Psoas muscle (tissue), 8 donors: Measurements from ENCODE around the gene ZNF780A. TPM values are rescaled to one million over a fixed set of nuclear protein-coding genes. Genes with fewer than 3 reads are reported as not detected.
"Not testable (repeated sequence)": the region's sequence is repeated elsewhere in the genome, so short reads cannot be mapped to it uniquely, and the experiment has no call there.

Experiments
- ATAC-seq, 4 donors: fragments of 200-7000 bp; cut with Tn5 transposase; one replicate each; pipeline ENCODE4 v1.9.1; 2020; ENCODE audit warnings: moderate library complexity in 3 of 4, mild to moderate bottlenecking in 2 of 4
- DNase-seq, 2 donors: peaks; one replicate each; pipeline ENCODE4 v3.0.0-alpha.2; 2020
- H3K27ac ChIP-seq: fragments of 200-600 bp; one replicate; pipeline ENCODE4 v1.8.0; 2022
- H3K27me3 ChIP-seq, 3 donors: fragments of 200-600 bp in 1 of 3; one replicate each; pipeline versions ENCODE4 v1.6.1 to v1.8.0; 2013 to 2022; ENCODE audit warnings: low read length in 2 of 3, mild to moderate bottlenecking in 2 of 3, moderate library complexity in 1 of 3; ENCODE audit not compliant: insufficient read depth in 3 of 3
- H3K36me3 ChIP-seq, 2 donors: fragments of 200-600 bp in 1 of 2; one replicate each; pipeline versions ENCODE4 v1.6.1 to v1.8.0; 2013 to 2022; ENCODE audit warnings: low read depth in 1 of 2, mild to moderate bottlenecking in 1 of 2, moderate library complexity in 1 of 2; ENCODE audit not compliant: insufficient read depth in 1 of 2
- H3K4me1 ChIP-seq: fragments of 200-600 bp; one replicate; pipeline ENCODE4 v1.8.0; 2022
- H3K4me3 ChIP-seq: fragments of 200-600 bp; one replicate; pipeline ENCODE4 v1.8.0; 2022; ENCODE audit warnings: mild to moderate bottlenecking
- H3K9me3 ChIP-seq: fragments of 200-600 bp; one replicate; pipeline ENCODE4 v1.8.0; 2022
- CTCF ChIP-seq: fragments of 200-600 bp; IDR thresholded peaks from one replicate; pipeline ENCODE4 v1.8.0; 2022; ENCODE audit warnings: antibody characterized with exemption
- WGBS, 3 donors: extraction: QIAGEN DNeasy Blood & Tissue Kit; methylation state at CpG; one replicate each; pipeline versions ENCODE4 v1.1.6 to v1.1.7; 2013; 5-methylcytosine and 5-hydroxymethylcytosine counted together
- intact Hi-C, 2 donors: fragments of 100-400 bp; cut with DNase I; formaldehyde crosslinking; loops; one replicate each; pipeline versions ENCODE4 v1.11.0 to v1.14.2; 2022
- polyA plus RNA-seq, 3 donors: library from polyadenylated mRNA; stranded (reverse); fragments of 200-250 nt; gene quantifications; one replicate each; pipeline ENCODE4 v1.2.3, GENCODE V29; 2013
- total RNA-seq, 4 donors: library from RNA; stranded (reverse); fragmentation: NEBNext Ultra II Directional in 2 of 4; extraction: Animal tissue kit (Norgen Biotek cat#: 25700) in 2 of 4; gene quantifications; one replicate each; pipeline versions ENCODE4 v1.2.1 to v1.2.4, GENCODE V29; 2021 to 2023
- donor health status: healthy with polysubstance abuse.
- donor health status: DM: no; HTN: no; CAD: no; lungs with moderate emphysema.
- donor health status: Bipolar disorder and iron deficiency.
- donor health status: healthy.
- donor health status: DM: yes; HTN: yes; CAD: no.
- donor health status: DM: no; HTN: no; CAD: no.
- donor health status: DM: no; HTN: no; CAD: no.
- donor health status: DM: yes; HTN: yes; CAD: no.

The ZNF780A gene
- total and polyA plus RNA-seq, 7 donors = 4.2 to 11.8 (median 5.9) TPM

- Histone ChIP-seq H3K9me3 (no peaks in the 10 kb centered on the region), H3K27me3 (no peaks in the 10 kb centered on the region), H3K4me1 (no peaks in the 10 kb centered on the region), H3K4me3 (no peak overlapping the region), H3K27ac (no peak overlapping the region), H3K36me3 (no peaks in the 10 kb centered on the region)
- no peak for TF ChIP-seq CTCF
- DNase-seq (no peak), ATAC-seq (no peak)
- intact Hi-C loops = no loop called here
These were observed 25.3 kb upstream of the ZNF780A start for GRCh38 chr19:40116075-40116474.

- H3K4me1 ChIP-seq, H3K27me3 ChIP-seq, ATAC-seq, H3K27ac ChIP-seq, H3K4me3 ChIP-seq, DNase-seq, H3K36me3 ChIP-seq, H3K9me3 ChIP-seq, intact Hi-C loops: not testable (repeated sequence)
- 91 to 100% (median 98%) methylated on average over 1 to 3 of the region's 6 CpGs for WGBS, 3 donors
These were observed 23.4 kb upstream of the ZNF780A start for GRCh38 chr19:40114119-40114518.

GRCh38 chr19:40112271-40112670 is 21.5 kb upstream of the ZNF780A start:
- H3K4me1 ChIP-seq, H3K27ac ChIP-seq, H3K4me3 ChIP-seq, H3K27me3 ChIP-seq, DNase-seq, H3K9me3 ChIP-seq, intact Hi-C loops, H3K36me3 ChIP-seq, ATAC-seq: not testable (repeated sequence)
- 52 to 67% (median 57%) methylated on average over 4 of the region's 4 CpGs for WGBS, 3 donors

GRCh38 chr19:40110570-40110969 is 19.8 kb upstream of the ZNF780A start:
- no peak overlapping the region for H3K27ac ChIP-seq

GRCh38 chr19:40104754-40105153 is 14.0 kb upstream of the ZNF780A start:
- Histone ChIP-seq H3K27ac (no peak overlapping the region), H3K9me3 (no peaks in the 10 kb centered on the region), H3K4me1 (no peaks in the 10 kb centered on the region), H3K27me3 (no peaks in the 10 kb centered on the region), H3K4me3 (no peak overlapping the region), H3K36me3 (no peaks in the 10 kb centered on the region)
- intact Hi-C loops = no loop called here
- ATAC-seq = no peak
- no peak for DNase-seq
- TF ChIP-seq CTCF = no peak
- 34 to 48% (median 36%) methylated on average over 1 of the region's 1 CpG for WGBS, 3 donors

More at GRCh38 chr19:40110570-40110969, 19.8 kb upstream of the ZNF780A start:
- H3K27me3 ChIP-seq = no peaks in the 10 kb centered on the region
- 70 to 75% (median 75%) methylated on average over 2 of the region's 2 CpGs for WGBS, 3 donors
- H3K4me3 ChIP-seq = no peak overlapping the region
- ATAC-seq (no peak), DNase-seq (no peak)
- no peaks in the 10 kb centered on the region for H3K9me3 ChIP-seq
- no peak for TF ChIP-seq CTCF
- intact Hi-C loops = no loop called here
- no peaks in the 10 kb centered on the region for H3K36me3 ChIP-seq
- H3K4me1 ChIP-seq = no peaks in the 10 kb centered on the region

- DNase-seq (no peak), ATAC-seq (no peak)
- no peaks in the 10 kb centered on the region for H3K27me3 ChIP-seq
- intact Hi-C loops = no loop called here
- H3K36me3 ChIP-seq = no peaks in the 10 kb centered on the region
- no peak for TF ChIP-seq CTCF
- 84 to 91% (median 89%) methylated on average over 4 of the region's 4 CpGs for WGBS, 3 donors
- no peak overlapping the region for H3K4me3 ChIP-seq
- H3K9me3 ChIP-seq = no peaks in the 10 kb centered on the region
- no peak overlapping the region for H3K27ac ChIP-seq
- no peaks in the 10 kb centered on the region for H3K4me1 ChIP-seq
These were observed 12.9 kb upstream of the ZNF780A start for GRCh38 chr19:40103600-40103999.
